Measurements from ENCODE around the gene RIMKLB.
"Not testable (repeated sequence)": the region's sequence is repeated elsewhere in the genome, so short reads cannot be mapped to it uniquely, and the experiment has no call there.

Gene RIMKLB

GRCh38 chr12:8818526-8818925 is 120.7 kb downstream of the RIMKLB start:
- H2BK120ac ChIP-seq (ENCODE audit: insufficient read depth, low read length, poor library complexity) = no peak overlapping the region
- no peaks in the 10 kb centered on the region for H3K9me3 ChIP-seq (ENCODE audit: insufficient read depth, low read depth, low read length)
- no peak overlapping the region for H3K9ac ChIP-seq (ENCODE audit: low read length)
- H4K12ac ChIP-seq (ENCODE audit: low read depth, low read length) = no peak overlapping the region
- H3K79me1 ChIP-seq (ENCODE audit: low read length) = peaks cover 20% of the 10 kb centered on the region
- no peak overlapping the region for H3K18ac ChIP-seq (ENCODE audit: low read length)
- H3K4me1 ChIP-seq (ENCODE audit: control insufficient read depth in 1 of 2, insufficient read depth in 2 of 2, low read length in 2 of 2) = peaks cover 14 to 21% of the 10 kb centered on the region in 2 experiments
- no peak overlapping the region for H3K4me2 ChIP-seq (ENCODE audit: low read length)
- no peak overlapping the region for H2AK5ac ChIP-seq (ENCODE audit: low read length)
- H2BK5ac ChIP-seq (ENCODE audit: low read depth, low read length, poor library complexity) = peak overlapping the region; percentile 24
- no peak for DNase-seq
- H4K91ac ChIP-seq (ENCODE audit: low read depth, low read length) = no peak overlapping the region
- H3K4me3 ChIP-seq (ENCODE audit: low read depth, low read length) = no peak overlapping the region
- no peaks in the 10 kb centered on the region for H3K27me3 ChIP-seq (ENCODE audit: insufficient read depth, low read length)
- H4K8ac ChIP-seq (ENCODE audit: low read depth, low read length) = no peak overlapping the region
- H3K27ac ChIP-seq (ENCODE audit: low read depth, low read length) = no peak overlapping the region
- H2AFZ ChIP-seq (ENCODE audit: insufficient read depth, low read length, poor library complexity) = no peak overlapping the region
- WGBS (ENCODE audit: extremely low coverage, insufficient coverage, insufficient read length) = no CpG with 5 or more reads among the region's 2 CpGs
- no peak overlapping the region for H2BK12ac ChIP-seq (ENCODE audit: low read length)
- no peaks in the 10 kb centered on the region for H3K36me3 ChIP-seq (ENCODE audit: control insufficient read depth in 1 of 2, insufficient read depth in 2 of 2, low read length in 2 of 2)
- H3K14ac ChIP-seq (ENCODE audit: low read length) = no peak overlapping the region
- no peak overlapping the region for H3K4ac ChIP-seq (ENCODE audit: low read depth, low read length)
- H3K79me2 ChIP-seq (ENCODE audit: control insufficient read depth, insufficient read depth, low read length, poor library complexity) = no peaks in the 10 kb centered on the region
- H3K23ac ChIP-seq (ENCODE audit: low read length) = no peak overlapping the region

- WGBS (ENCODE audit: extremely low coverage, insufficient coverage, insufficient read length) = no CpG with 5 or more reads among the region's 5 CpGs
These were observed 121.8 kb downstream of the RIMKLB start for GRCh38 chr12:8819666-8819980.

GRCh38 chr12:8820676-8821407 is 123.1 kb downstream of the RIMKLB start:
- H3K27ac ChIP-seq (ENCODE audit: low read depth, low read length) = peak overlapping the region; percentile 85
- no CpG with 5 or more reads among the region's 8 CpGs for WGBS (ENCODE audit: extremely low coverage, insufficient coverage, insufficient read length)

More at GRCh38 chr12:8819666-8819980, 121.8 kb downstream of the RIMKLB start:
- H3K4ac ChIP-seq (ENCODE audit: low read depth, low read length) = no peak overlapping the region
- peak overlapping the region; percentile 78 for H3K27ac ChIP-seq (ENCODE audit: low read depth, low read length)
- H2AK5ac ChIP-seq (ENCODE audit: low read length) = no peak overlapping the region
- H4K91ac ChIP-seq (ENCODE audit: low read depth, low read length) = peak overlapping the region; percentile 78
- H3K27me3 ChIP-seq (ENCODE audit: insufficient read depth, low read length) = no peaks in the 10 kb centered on the region
- no peaks in the 10 kb centered on the region for H3K9me3 ChIP-seq (ENCODE audit: insufficient read depth, low read depth, low read length)
- H2BK12ac ChIP-seq (ENCODE audit: low read length) = peak overlapping the region; percentile 38
- no peak overlapping the region for H4K12ac ChIP-seq (ENCODE audit: low read depth, low read length)
- H4K8ac ChIP-seq (ENCODE audit: low read depth, low read length) = peak overlapping the region; percentile 33
- peak overlapping the region; percentile 3 for H2AFZ ChIP-seq (ENCODE audit: insufficient read depth, low read length, poor library complexity)
- H3K18ac ChIP-seq (ENCODE audit: low read length) = no peak overlapping the region
- H3K14ac ChIP-seq (ENCODE audit: low read length) = no peak overlapping the region
- no peak overlapping the region for H3K4me3 ChIP-seq (ENCODE audit: low read depth, low read length)
- H3K79me1 ChIP-seq (ENCODE audit: low read length) = peaks cover 22% of the 10 kb centered on the region
- no peaks in the 10 kb centered on the region for H3K36me3 ChIP-seq (ENCODE audit: control insufficient read depth in 1 of 2, insufficient read depth in 2 of 2, low read length in 2 of 2)
- DNase-seq = peak in 1 of 2 donors; percentile 51
- H3K4me1 ChIP-seq (ENCODE audit: control insufficient read depth in 1 of 2, insufficient read depth in 2 of 2, low read length in 2 of 2) = peaks cover 14 to 25% of the 10 kb centered on the region in 2 experiments
- H2BK120ac ChIP-seq (ENCODE audit: insufficient read depth, low read length, poor library complexity) = peak overlapping the region; percentile 93
- H2BK5ac ChIP-seq (ENCODE audit: low read depth, low read length, poor library complexity) = peak overlapping the region; percentile 68
- H3K4me2 ChIP-seq (ENCODE audit: low read length) = peak overlapping the region; percentile 32
- H3K79me2 ChIP-seq (ENCODE audit: control insufficient read depth, insufficient read depth, low read length, poor library complexity) = no peaks in the 10 kb centered on the region
- no peak overlapping the region for H3K9ac ChIP-seq (ENCODE audit: low read length)
- no peak overlapping the region for H3K23ac ChIP-seq (ENCODE audit: low read length)

GRCh38 chr12:8821591-8821990 is 123.8 kb downstream of the RIMKLB start:
- H2AFZ ChIP-seq (ENCODE audit: insufficient read depth, low read length, poor library complexity) = peak overlapping the region; percentile 45
- peak overlapping the region; percentile 90 for H2BK5ac ChIP-seq (ENCODE audit: low read depth, low read length, poor library complexity)
- peaks cover 24% of the 10 kb centered on the region for H3K79me1 ChIP-seq (ENCODE audit: low read length)
- peak overlapping the region; percentile 86 for H2BK12ac ChIP-seq (ENCODE audit: low read length)
- H3K4me2 ChIP-seq (ENCODE audit: low read length) = no peak overlapping the region
- peak overlapping the region; percentile 82 for H4K8ac ChIP-seq (ENCODE audit: low read depth, low read length)
- H2AK5ac ChIP-seq (ENCODE audit: low read length) = no peak overlapping the region
- no peaks in the 10 kb centered on the region for H3K79me2 ChIP-seq (ENCODE audit: control insufficient read depth, insufficient read depth, low read length, poor library complexity)
- no peak for DNase-seq
- H3K27ac ChIP-seq (ENCODE audit: low read depth, low read length) = peak overlapping the region; percentile 85
- peak overlapping the region; percentile 80 for H3K18ac ChIP-seq (ENCODE audit: low read length)
- no peak overlapping the region for H3K9ac ChIP-seq (ENCODE audit: low read length)
- H4K91ac ChIP-seq (ENCODE audit: low read depth, low read length) = peak overlapping the region; percentile 95
- H3K14ac ChIP-seq (ENCODE audit: low read length) = peak overlapping the region; percentile 85
- no CpG with 5 or more reads among the region's 3 CpGs for WGBS (ENCODE audit: extremely low coverage, insufficient coverage, insufficient read length)
- no peaks in the 10 kb centered on the region for H3K9me3 ChIP-seq (ENCODE audit: insufficient read depth, low read depth, low read length)
- peak overlapping the region; percentile 35 for H3K4ac ChIP-seq (ENCODE audit: low read depth, low read length)
- H3K27me3 ChIP-seq (ENCODE audit: insufficient read depth, low read length) = no peaks in the 10 kb centered on the region
- H3K4me3 ChIP-seq (ENCODE audit: low read depth, low read length) = no peak overlapping the region
- peaks cover 14 to 25% of the 10 kb centered on the region in 2 experiments for H3K4me1 ChIP-seq (ENCODE audit: control insufficient read depth in 1 of 2, insufficient read depth in 2 of 2, low read length in 2 of 2)
- H2BK120ac ChIP-seq (ENCODE audit: insufficient read depth, low read length, poor library complexity) = peak overlapping the region; percentile 91
- no peak overlapping the region for H4K12ac ChIP-seq (ENCODE audit: low read depth, low read length)
- H3K36me3 ChIP-seq (ENCODE audit: control insufficient read depth in 1 of 2, insufficient read depth in 2 of 2, low read length in 2 of 2) = no peaks in the 10 kb centered on the region
- no peak overlapping the region for H3K23ac ChIP-seq (ENCODE audit: low read length)

More at GRCh38 chr12:8820676-8821407, 123.1 kb downstream of the RIMKLB start:
- H3K4me2 ChIP-seq (ENCODE audit: low read length) = peak overlapping the region; percentile 40
- H4K8ac ChIP-seq (ENCODE audit: low read depth, low read length) = peak overlapping the region; percentile 82
- peak overlapping the region; percentile 24 for H3K4ac ChIP-seq (ENCODE audit: low read depth, low read length)
- not testable (repeated sequence) for H3K4me3 ChIP-seq (ENCODE audit: low read depth, low read length); H3K27me3 ChIP-seq (ENCODE audit: insufficient read depth, low read length); H3K9me3 ChIP-seq (ENCODE audit: insufficient read depth, low read depth, low read length); H3K36me3 ChIP-seq (ENCODE audit: control insufficient read depth in 1 of 2, insufficient read depth in 2 of 2, low read length in 2 of 2); H4K12ac ChIP-seq (ENCODE audit: low read depth, low read length); H3K79me2 ChIP-seq (ENCODE audit: control insufficient read depth, insufficient read depth, low read length, poor library complexity); H3K23ac ChIP-seq (ENCODE audit: low read length); H3K9ac ChIP-seq (ENCODE audit: low read length)
- H3K79me1 ChIP-seq (ENCODE audit: low read length) = peaks cover 22% of the 10 kb centered on the region
- DNase-seq = peak; percentile 57 to 67
- H3K4me1 ChIP-seq (ENCODE audit: control insufficient read depth in 1 of 2, insufficient read depth in 2 of 2, low read length in 2 of 2) = peaks cover 14 to 25% of the 10 kb centered on the region in 2 experiments
- H2AK5ac ChIP-seq (ENCODE audit: low read length) = peak overlapping the region; percentile 76
- peak overlapping the region; percentile 91 for H2BK120ac ChIP-seq (ENCODE audit: insufficient read depth, low read length, poor library complexity)
- peak overlapping the region; percentile 85 for H3K14ac ChIP-seq (ENCODE audit: low read length)
- H4K91ac ChIP-seq (ENCODE audit: low read depth, low read length) = peak overlapping the region; percentile 95
- H2BK12ac ChIP-seq (ENCODE audit: low read length) = peak overlapping the region; percentile 86
- peak overlapping the region; percentile 80 for H3K18ac ChIP-seq (ENCODE audit: low read length)
- H2AFZ ChIP-seq (ENCODE audit: insufficient read depth, low read length, poor library complexity) = peak overlapping the region; percentile 45
- H2BK5ac ChIP-seq (ENCODE audit: low read depth, low read length, poor library complexity) = peak overlapping the region; percentile 90

Measured in trophoblast cell (in vitro differentiated cells and primary cell).